GM23248 (cell line): Measurements from ENCODE around the gene ABI3. TPM values are rescaled to one million over a fixed set of nuclear protein-coding genes. Genes with fewer than 3 reads are reported as not detected.

Source experiments
- DNase-seq: peaks from one replicate; pipeline ENCODE4 v3.0.0-alpha.2; 2015
- H2AFZ ChIP-seq: fragments of 200-600 bp; sonication (generic); 2 replicates; pipeline ENCODE4 v1.6.1; 2016; ENCODE audit warnings: antibody characterized with exemption
- H3F3A ChIP-seq: fragments of 200-600 bp; sonication (generic); 2 replicates; pipeline ENCODE4 v1.6.1; 2016; ENCODE audit warnings: mild to moderate bottlenecking, antibody characterized with exemption, mixed run types; ENCODE audit not compliant: insufficient read depth
- H3K27ac ChIP-seq: fragments of 200-600 bp; sonication (generic); 2 replicates; pipeline ENCODE4 v1.5.1; 2016; ENCODE audit warnings: mild to moderate bottlenecking
- H3K27me3 ChIP-seq: fragments of 200-600 bp; sonication (generic); replicated peaks from 2 replicates; pipeline ENCODE4 v1.6.1; 2016; ENCODE audit warnings: mild to moderate bottlenecking; ENCODE audit not compliant: insufficient read depth
- H3K36me3 ChIP-seq: fragments of 200-600 bp; sonication (generic); 2 replicates; pipeline ENCODE4 v1.6.1; 2016; ENCODE audit warnings: low read depth, mild to moderate bottlenecking
- H3K4me1 ChIP-seq: fragments of 200-600 bp; sonication (generic); 2 replicates; pipeline ENCODE4 v1.6.1; 2016; ENCODE audit warnings: mild to moderate bottlenecking; ENCODE audit not compliant: insufficient read depth
- H3K4me2 ChIP-seq: fragments of 200-600 bp; sonication (generic); one replicate; pipeline ENCODE4 v1.6.1; 2016; ENCODE audit warnings: mild to moderate bottlenecking; ENCODE audit not compliant: unreplicated experiment
- H3K4me3 ChIP-seq: fragments of 200-600 bp; sonication (generic); 2 replicates; pipeline ENCODE4 v1.5.1; 2016; ENCODE audit warnings: mild to moderate bottlenecking
- H3K79me2 ChIP-seq: fragments of 200-600 bp; sonication (generic); 2 replicates; pipeline ENCODE4 v1.6.1; 2016; ENCODE audit warnings: mild to moderate bottlenecking; ENCODE audit not compliant: insufficient read depth
- H3K9ac ChIP-seq: fragments of 200-600 bp; sonication (generic); 2 replicates; pipeline ENCODE4 v1.6.1; 2016; ENCODE audit warnings: mild to moderate bottlenecking
- H3K9me2 ChIP-seq: fragments of 200-600 bp; sonication (generic); 2 replicates; pipeline ENCODE4 v1.6.1; 2016; ENCODE audit warnings: mixed run types, mild to moderate bottlenecking, moderate library complexity; ENCODE audit not compliant: insufficient read depth
- H3K9me3 ChIP-seq: fragments of 200-600 bp; sonication (generic); one replicate; pipeline ENCODE4 v1.6.1; 2017; ENCODE audit warnings: low read depth
- H4K20me1 ChIP-seq: fragments of 200-600 bp; sonication (generic); 2 replicates; pipeline ENCODE4 v1.6.0; 2016; ENCODE audit not compliant: insufficient read depth
- EZH2 ChIP-seq: fragments of 200-600 bp; sonication (generic); IDR thresholded peaks from 2 replicates; pipeline ENCODE4 v1.6.1; 2018; ENCODE audit warnings: antibody characterized with exemption, mild to moderate bottlenecking; ENCODE audit not compliant: insufficient read depth, poor library complexity, severe bottlenecking
- EZH2phosphoT487 ChIP-seq: fragments of 200-600 bp; sonication (generic); IDR thresholded peaks from 2 replicates; pipeline ENCODE4 v1.6.1; 2018; ENCODE audit warnings: antibody characterized with exemption, moderate library complexity, mild to moderate bottlenecking, low read depth; ENCODE audit not compliant: insufficient read depth
- WGBS, 2 experiments: methylation state at CpG; one replicate each; pipeline ENCODE4 v1.1.6; 2015 to 2017; ENCODE audit warnings: low lambda C conversion rate in 2 of 2, low coverage in 1 of 2; ENCODE audit errors: missing lambda C conversion rate in 2 of 2; 5-methylcytosine and 5-hydroxymethylcytosine counted together
- in situ Hi-C: fragments of 300-500 bp; cut with MboI; formaldehyde crosslinking; loops from 2 replicates; pipeline ENCODE4 v1.15.0; 2020
- polyA plus RNA-seq: library from polyadenylated mRNA; unstranded; fragments of >200 nt; fragmentation: Nextera tagmentation; extraction: Ambion mirVana; gene quantifications from 2 replicates; pipeline ENCODE4 v1.2.1, GENCODE V29; 2016
- total RNA-seq: library from RNA; depleted of rRNA; stranded (reverse); fragments of >200 nt; shearing (Covaris generic); gene quantifications from 2 replicates; pipeline ENCODE4 v1.2.3, GENCODE V29; 2014

ABI3 gene
- total and polyA plus RNA-seq, 2 experiments from 2014 or later: not detected

DNA sequence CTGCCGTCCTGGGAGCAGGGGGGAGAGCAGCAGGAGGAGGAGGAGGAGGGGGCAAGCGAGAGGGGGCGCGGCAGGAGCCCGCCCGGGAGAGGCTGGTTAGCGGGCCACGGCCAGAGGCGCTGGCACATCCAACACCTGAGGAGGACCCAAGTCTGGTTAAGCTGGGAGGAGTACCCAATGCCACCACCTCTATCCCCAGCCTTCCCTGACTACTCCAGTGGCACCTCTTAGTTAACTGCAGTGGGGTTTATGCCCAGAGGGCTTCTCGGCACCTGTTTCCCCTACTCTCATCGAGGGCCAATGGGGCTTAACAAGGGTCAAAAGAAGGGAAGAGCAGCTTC is 14.5 kb downstream of the ABI3 start:
- Histone ChIP-seq H3K9me3 (no peaks in the 10 kb centered on the region), H3K4me2 (no peak overlapping the region), H3K9ac (no peak overlapping the region), H3F3A (no peaks in the 10 kb centered on the region), H3K36me3 (no peaks in the 10 kb centered on the region), H4K20me1 (no peaks in the 10 kb centered on the region), H2AFZ (no peak overlapping the region), H3K4me1 (no peaks in the 10 kb centered on the region), H3K4me3 (no peak overlapping the region), H3K27ac (no peak overlapping the region), H3K79me2 (no peaks in the 10 kb centered on the region), H3K9me2 (no peaks in the 10 kb centered on the region), H3K27me3 (peaks cover 56% of the 10 kb centered on the region)
- no peak for DNase-seq
- no peak for TF ChIP-seq EZH2phosphoT487
- TF ChIP-seq EZH2: no peak
- in situ Hi-C loops: no loop called here
- 18 to 43% methylated on average over 3 to 11 of the region's 11 CpGs for WGBS, 2 experiments

DNA sequence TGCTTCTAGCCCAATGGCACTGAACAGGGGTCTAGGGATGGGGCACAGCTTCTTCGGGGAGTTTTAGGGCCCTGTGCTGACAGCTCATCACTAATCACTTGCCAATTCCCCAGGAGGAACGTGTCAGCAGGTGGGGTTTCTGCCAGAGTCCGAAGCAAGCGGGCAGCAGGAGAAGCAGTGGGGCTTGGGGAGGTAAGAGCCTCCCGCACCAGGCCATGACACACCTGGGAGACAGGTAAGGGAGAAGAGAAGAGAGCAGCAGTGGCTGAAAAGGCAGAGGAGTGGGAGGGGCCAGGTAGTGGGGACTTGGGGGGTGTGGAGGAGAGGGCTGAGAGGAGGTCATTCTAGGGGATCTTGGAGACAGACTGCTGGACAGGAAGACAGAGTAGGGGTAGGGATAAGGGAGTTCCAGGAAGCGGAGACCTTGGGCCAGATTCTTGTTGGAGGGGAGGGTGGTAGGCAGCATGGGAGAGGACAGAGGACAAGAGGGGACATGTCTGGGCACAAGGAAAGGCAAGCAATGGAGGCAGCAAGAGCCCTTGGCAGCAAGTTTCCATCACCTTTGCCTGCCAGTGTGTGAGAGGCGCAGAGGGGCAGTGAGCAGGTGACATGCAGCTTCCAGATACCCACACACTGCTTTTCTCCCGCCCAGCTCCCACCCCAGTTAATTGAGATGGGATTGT is 15.2 kb downstream of the ABI3 start:
- no peaks in the 10 kb centered on the region for H3K36me3 ChIP-seq
- no peak overlapping the region for H3K4me3 ChIP-seq
- in situ Hi-C loops: no loop called here
- H3F3A ChIP-seq: no peaks in the 10 kb centered on the region
- H3K4me1 ChIP-seq: no peaks in the 10 kb centered on the region
- 34 to 49% methylated on average over 6 to 8 of the region's 8 CpGs for WGBS, 2 experiments
- no peak overlapping the region for H2AFZ ChIP-seq
- no peak for DNase-seq
- H3K9me2 ChIP-seq: no peaks in the 10 kb centered on the region
- H3K27me3 ChIP-seq: peaks cover 56% of the 10 kb centered on the region
- H3K9ac ChIP-seq: no peak overlapping the region
- no peaks in the 10 kb centered on the region for H3K9me3 ChIP-seq
- no peak overlapping the region for H3K4me2 ChIP-seq
- no peak overlapping the region for H3K27ac ChIP-seq
- H3K79me2 ChIP-seq: no peaks in the 10 kb centered on the region
- TF ChIP-seq EZH2 (no peak), EZH2phosphoT487 (no peak)
- no peaks in the 10 kb centered on the region for H4K20me1 ChIP-seq

DNA sequence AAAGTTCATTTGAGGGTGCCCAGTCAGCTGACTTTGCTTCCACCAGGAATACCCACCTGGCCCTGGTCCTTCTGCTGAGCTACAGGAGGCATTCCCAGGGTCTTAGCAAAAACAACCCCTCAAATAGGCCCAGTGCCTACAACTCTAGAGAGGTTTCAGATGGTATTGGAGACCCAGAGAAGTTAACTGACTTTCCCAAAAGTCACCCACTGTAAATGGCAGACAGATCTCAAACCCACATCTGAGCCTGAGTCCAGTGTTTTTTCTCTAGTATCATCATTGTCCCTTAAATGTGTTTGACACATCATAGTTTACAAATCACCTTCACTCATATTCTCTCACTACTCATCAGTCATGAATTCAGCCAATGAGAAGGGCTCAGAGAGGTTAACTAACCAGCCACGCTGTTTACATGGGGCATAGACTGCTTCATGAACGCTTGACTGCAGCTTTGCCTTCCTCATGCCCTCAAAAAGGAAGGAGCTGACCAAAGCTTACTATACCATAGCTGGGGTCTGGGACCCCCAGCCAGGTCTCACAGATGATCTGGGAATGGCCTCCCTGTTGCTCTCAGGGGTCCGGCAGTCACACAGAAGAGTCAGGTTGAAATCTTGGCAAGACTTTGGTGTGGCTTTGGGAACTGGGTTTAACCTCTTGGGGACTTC is 16.4 kb downstream of the ABI3 start:
- Histone ChIP-seq H3F3A (no peaks in the 10 kb centered on the region), H3K27me3 (peaks cover 56% of the 10 kb centered on the region), H4K20me1 (no peaks in the 10 kb centered on the region), H3K4me3 (no peak overlapping the region), H3K79me2 (no peaks in the 10 kb centered on the region), H2AFZ (no peak overlapping the region), H3K4me1 (no peaks in the 10 kb centered on the region), H3K9me2 (no peaks in the 10 kb centered on the region), H3K27ac (no peak overlapping the region), H3K9ac (no peak overlapping the region), H3K36me3 (no peaks in the 10 kb centered on the region), H3K4me2 (no peak overlapping the region), H3K9me3 (no peaks in the 10 kb centered on the region)
- WGBS, 2 experiments: 16 to 25% methylated on average over 3 of the region's 3 CpGs
- no peak for DNase-seq
- TF ChIP-seq EZH2phosphoT487: no peak
- no peak for TF ChIP-seq EZH2
- in situ Hi-C loops: no loop called here

DNA sequence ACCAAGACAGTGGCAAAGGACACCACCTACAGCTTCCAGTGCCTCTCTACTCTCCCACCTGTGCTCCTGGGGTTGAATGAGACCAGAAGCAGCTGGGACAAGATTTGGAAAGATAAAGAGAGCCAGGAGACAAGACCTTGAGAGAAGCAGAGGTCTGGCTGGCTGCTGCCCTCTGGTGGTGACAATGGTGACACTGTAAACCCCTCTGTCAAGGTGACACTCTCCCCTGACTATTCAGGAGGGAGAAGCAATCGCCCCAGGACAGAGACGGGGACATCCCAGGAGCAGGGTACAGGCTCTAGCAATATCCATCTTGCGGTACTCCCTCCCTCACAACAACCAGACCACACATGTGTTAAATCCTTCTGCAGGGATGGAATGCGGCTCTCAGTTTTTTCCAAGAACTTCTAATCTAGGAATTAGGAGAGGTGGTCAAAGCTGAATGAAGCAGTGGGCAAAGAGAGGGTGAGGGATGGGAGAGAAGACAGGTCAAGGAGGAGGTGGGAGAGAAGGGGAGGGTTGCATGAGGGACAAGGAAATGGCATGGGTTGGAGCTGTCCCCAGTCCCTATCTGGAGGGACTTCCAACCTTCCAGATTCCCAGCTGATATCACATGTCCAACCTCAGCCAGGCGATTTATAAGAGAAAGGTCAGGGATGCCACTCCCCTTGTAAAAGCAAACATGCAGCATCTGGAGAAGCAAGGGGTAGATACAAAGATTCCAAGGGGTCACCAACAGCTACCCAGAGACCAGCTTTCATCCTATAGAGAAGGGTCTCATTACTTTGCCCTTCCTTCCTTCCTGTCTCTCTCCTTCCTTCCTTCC is 17.1 kb downstream of the ABI3 start:
- Histone ChIP-seq H2AFZ (no peak overlapping the region), H3K4me2 (no peak overlapping the region), H3K9me2 (no peaks in the 10 kb centered on the region), H3K36me3 (no peaks in the 10 kb centered on the region), H3K9me3 (no peaks in the 10 kb centered on the region), H3K9ac (no peak overlapping the region), H3K4me3 (no peak overlapping the region), H3K4me1 (no peaks in the 10 kb centered on the region), H3K27me3 (peaks cover 56% of the 10 kb centered on the region), H3K79me2 (no peaks in the 10 kb centered on the region), H3F3A (no peaks in the 10 kb centered on the region), H3K27ac (no peak overlapping the region), H4K20me1 (no peaks in the 10 kb centered on the region)
- in situ Hi-C loops: no loop called here
- TF ChIP-seq EZH2 (no peak), EZH2phosphoT487 (no peak)
- 14% methylated on average over 5 of the region's 5 CpGs for WGBS, 2 experiments
- peak; percentile 66 for DNase-seq
